A549 (cell line): ENCODE measurements around the gene ZNF362. TPM values are rescaled to one million over a fixed set of nuclear protein-coding genes. Genes with fewer than 3 reads are reported as not detected.

Experiments used
- ATAC-seq, 2 experiments: fragments of 200-7000 bp in 1 of 2; fragments of >200 bp in 1 of 2; cut with Nextera tagmentation in 1 of 2; cut with Tn5 transposase in 1 of 2; 3 replicates each; pipeline versions ENCODE4 v1.8.0 to v1.9.1; 2018 to 2020; ENCODE audit warnings: mild to moderate bottlenecking in 1 of 2, moderate library complexity in 1 of 2
- CTCF ChIA-PET: fragments of 300-600 bp; sonication (Branson Sonifier 250); formaldehyde crosslinking; extraction: SDS; loops from one replicate; lab custom pipeline; 2021; ENCODE audit warnings: antibody characterized with exemption, inconsistent platforms; lab: Yijun Ruan, JAX
- POLR2A ChIA-PET: fragments of 350-600 bp; formaldehyde crosslinking; extraction: SDS; loops from one replicate; lab custom pipeline; 2021; ENCODE audit warnings: antibody characterized with exemption, inconsistent platforms; lab: Yijun Ruan, JAX
- DNase-seq, 2 experiments: peaks; one replicate each; pipeline versions ENCODE4 v3.0.0 to v3.0.0-alpha.2; 2011 to 2016; ENCODE audit warnings: low read depth in 1 of 2, low spot score in 1 of 2
- FAIRE-seq: peaks from 2 replicates; lab custom pipeline; 2011; peaks lifted over from hg19 to GRCh38; lab: Jason Lieb, UNC
- H3K27ac ChIP-seq, 2 experiments: fragments of >200 bp; sonication (Bioruptor Twin); formaldehyde crosslinking; 3 replicates each; pipeline ENCODE4 v1.5.1; 2016 to 2017
- H3K4me1 ChIP-seq: fragments of >200 bp; sonication (Bioruptor Twin); formaldehyde crosslinking; 3 replicates; pipeline ENCODE4 v1.6.1; 2016
- H3K4me2 ChIP-seq: fragments of >200 bp; sonication (Bioruptor Twin); formaldehyde crosslinking; 3 replicates; pipeline ENCODE4 v1.6.1; 2016
- H3K4me3 ChIP-seq: fragments of >200 bp; sonication (Bioruptor Twin); formaldehyde crosslinking; 3 replicates; pipeline ENCODE4 v1.5.1; 2016
- H3K9me3 ChIP-seq: fragments of >200 bp; sonication (Bioruptor Twin); formaldehyde crosslinking; 3 replicates; pipeline ENCODE4 v1.6.1; 2016
- BCL3 ChIP-seq: fragments of >200 bp; sonication (Bioruptor Twin); formaldehyde crosslinking; IDR thresholded peaks from 3 replicates; pipeline ENCODE4 v1.6.1; 2016
- BHLHE40 ChIP-seq: IDR thresholded peaks from 2 replicates; pipeline ENCODE4 v1.6.1; 2012; ENCODE audit warnings: low read depth, low read length, inconsistent platforms
- CBX8 ChIP-seq: fragments of 200-600 bp; sonication (generic); IDR thresholded peaks from 2 replicates; pipeline ENCODE4 v1.6.1; 2016
- CHD4 ChIP-seq: fragments of 200-600 bp; sonication (generic); IDR thresholded peaks from 2 replicates; pipeline ENCODE4 v1.6.1; 2016; ENCODE audit warnings: antibody characterized with exemption, mild to moderate bottlenecking, borderline replicate concordance
- EP300 ChIP-seq, 2 experiments: fragments of >200 bp; sonication (Bioruptor Twin); formaldehyde crosslinking; IDR thresholded peaks; 2 replicates in 1 of 2; 3 replicates in 1 of 2; pipeline ENCODE4 v1.6.1; 2016 to 2017
- HES2 ChIP-seq: fragments of >200 bp; sonication (Bioruptor Twin); formaldehyde crosslinking; IDR thresholded peaks from 2 replicates; pipeline ENCODE4 v1.6.1; 2016
- HMGXB4 ChIP-seq: fragments of 250-450 bp; sonication (Bioruptor Pico); IDR thresholded peaks from 2 replicates; pipeline ENCODE4 v1.5.0; 2021; ENCODE audit warnings: mild to moderate bottlenecking, moderate library complexity, borderline replicate concordance
- JUNB ChIP-seq: fragments of >200 bp; sonication (Bioruptor Twin); formaldehyde crosslinking; IDR thresholded peaks from 2 replicates; pipeline ENCODE4 v1.6.1; 2016
- MAFK ChIP-seq: fragments of 450-650 bp; IDR thresholded peaks from 2 replicates; pipeline ENCODE4 v1.6.1; 2014; ENCODE audit not compliant: partially characterized antibody
- MAX ChIP-seq: IDR thresholded peaks from 2 replicates; pipeline ENCODE4 v1.6.1; 2012
- NR3C1 ChIP-seq: fragments of >200 bp; sonication (Bioruptor Twin); formaldehyde crosslinking; IDR thresholded peaks from 3 replicates; pipeline ENCODE4 v1.6.1; 2017
- PBX3 ChIP-seq: IDR thresholded peaks from 2 replicates; pipeline ENCODE4 v1.6.1; 2012
- RAD21 ChIP-seq, 2 experiments: fragments of >200 bp in 1 of 2; sonication (Bioruptor Twin) in 1 of 2; formaldehyde crosslinking in 1 of 2; IDR thresholded peaks in 1 of 2; conservative IDR thresholded peaks in 1 of 2; 2 replicates in 1 of 2; 3 replicates in 1 of 2; pipeline ENCODE4 v1.6.1; 2012 to 2018; ENCODE audit warnings: inconsistent platforms in 1 of 2
- REST ChIP-seq: fragments of 200-600 bp; sonication (generic); IDR thresholded peaks from 2 replicates; pipeline ENCODE4 v1.6.1; 2016; ENCODE audit warnings: antibody characterized with exemption, mild to moderate bottlenecking, moderate library complexity
- RFX5 ChIP-seq: fragments of 450-650 bp; IDR thresholded peaks from 2 replicates; pipeline ENCODE4 v1.7.1; 2014; ENCODE audit warnings: antibody characterized with exemption, mild to moderate bottlenecking, moderate library complexity
- SMC3 ChIP-seq: fragments of >200 bp; sonication (Bioruptor Twin); formaldehyde crosslinking; IDR thresholded peaks from 3 replicates; pipeline ENCODE4 v1.6.1; 2018; ENCODE audit warnings: inconsistent platforms
- TFCP2L1 ChIP-seq: fragments of 250-450 bp; sonication (Bioruptor Pico); IDR thresholded peaks from 2 replicates; pipeline ENCODE4 v1.5.0; 2021; ENCODE audit warnings: mild to moderate bottlenecking
- ZC3H11A ChIP-seq: fragments of 450-650 bp; IDR thresholded peaks from 2 replicates; pipeline ENCODE4 v1.6.1; 2014; ENCODE audit warnings: antibody characterized with exemption, mild to moderate bottlenecking
- ZNF302 ChIP-seq: fragments of 250-450 bp; sonication (Bioruptor Pico); IDR thresholded peaks from 2 replicates; pipeline ENCODE4 v1.9.0; 2021; ENCODE audit warnings: inconsistent platforms, mild to moderate bottlenecking, moderate library complexity
- WGBS: methylation state at CpG from one replicate; pipeline ENCODE4 v1.1.6; 2017; ENCODE audit errors: missing lambda C conversion rate; 5-methylcytosine and 5-hydroxymethylcytosine counted together
- polyA plus RNA-seq, 4 experiments: library from polyadenylated mRNA; depleted of rRNA in 3 of 4; stranded (reverse); fragments of >200 nt; fragmentation: RNase III in 1 of 4; extraction: RNeasy Plus Mini Kit Qiagen cat#74134 plus additional on column Dnase treatment in 1 of 4; gene quantifications; 2 replicates in 3 of 4; 3 replicates in 1 of 4; pipeline ENCODE4 v1.2.3, GENCODE V29; 2011 to 2017

The ZNF362 gene
- polyA plus RNA-seq, 2 of the 4 experiments (the other 2 are of a cell fraction): 4.8 to 7.9 TPM

- no peak for TF ChIP-seq REST
- TF ChIP-seq CHD4: no peak
- TF ChIP-seq MAFK: no peak
- TF ChIP-seq TFCP2L1: no peak
- no peak for TF ChIP-seq HMGXB4 (CRISPR knock-in tag)
- TF ChIP-seq NR3C1: no peak
- no peak for TF ChIP-seq MAX
- TF ChIP-seq ZC3H11A: no peak
- no peak for TF ChIP-seq JUNB
- no peak for TF ChIP-seq ZNF302 (CRISPR knock-in tag)
- no peak for TF ChIP-seq CBX8
- no peak for TF ChIP-seq HES2
These were observed 74.6 kb downstream of the ZNF362 start (continued) for GRCh38 chr1:33330906-33331305.

GRCh38 chr1:33331444-33332356, 75.4 kb downstream of the ZNF362 start:
- no peaks in the 10 kb centered on the region for H3K9me3 ChIP-seq
- FAIRE-seq (no peak), ATAC-seq (no peak), DNase-seq (no peak)
- no peak overlapping the region for H3K4me3 ChIP-seq
- WGBS: 92% methylated on average over 8 of the region's 10 CpGs
- ChIA-PET POLR2A (no interaction called here), CTCF (interaction anchor here (1.1 to 1.6 kb wide), 2 partner anchors 28 to 36 kb away, joined by 3 to 9 read pairs; no protein-coding TSS in a partner anchor)
- no peak overlapping the region for H3K4me2 ChIP-seq
- TF ChIP-seq EP300 (IDR thresholded peaks at IDR 0.05) (no peak), TFCP2L1 (no peak), BCL3 (no peak), BHLHE40 (no peak), PBX3 (no peak), RAD21 (conservative IDR thresholded peaks at IDR 0.05 in 1 of 2, IDR thresholded peaks at IDR 0.05 in 1 of 2) (no peak), RFX5 (no peak), SMC3 (no peak)
- no peak overlapping the region for H3K27ac ChIP-seq
- peaks cover 6% of the 10 kb centered on the region; the same call in 1 of the 3 replicates for H3K4me1 ChIP-seq
